MM.1S (cell line): ENCODE results near the gene WNT4.

ENCODE experiments used
- CTCF ChIP-seq: fragments of 300-600 bp; sonication (generic); IDR thresholded peaks from 2 replicates; pipeline ENCODE4 v1.5.1; 2016; ENCODE audit warnings: antibody characterized with exemption, low read length, mixed read lengths
- EZH2 ChIP-seq: fragments of 300-600 bp; sonication (generic); optimal IDR thresholded peaks from 2 replicates; pipeline ENCODE3; 2017; ENCODE audit warnings: low read depth, mild to moderate bottlenecking, antibody characterized with exemption, low read length, mixed read lengths

DNA sequence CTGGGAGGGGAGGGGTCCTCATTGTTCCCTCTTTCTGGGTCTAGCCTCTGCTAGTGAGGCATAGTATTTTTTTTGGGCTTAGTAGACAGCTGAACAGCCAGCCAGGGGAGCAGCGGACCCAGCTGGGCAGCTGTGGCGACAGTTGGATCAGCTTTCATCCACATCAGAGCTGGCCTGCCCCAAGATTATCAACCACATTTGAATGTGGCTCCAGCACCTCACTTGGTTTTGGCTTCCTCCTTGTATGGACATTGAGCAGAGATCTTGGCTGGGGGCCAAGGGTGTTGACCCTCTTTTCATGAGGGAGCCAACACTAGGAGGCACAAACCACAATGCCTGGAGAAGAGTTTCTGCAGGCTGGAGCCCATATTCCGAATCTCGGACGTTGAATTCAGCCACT, 25.0 kb downstream of the WNT4 start:
- no peak for TF ChIP-seq CTCF
- no peak for TF ChIP-seq EZH2
